Measurements from ENCODE around the gene MICAL3. TPM values are rescaled to one million over a fixed set of nuclear protein-coding genes. Genes with fewer than 3 reads are reported as not detected.
"Not testable (repeated sequence)": the region's sequence is repeated elsewhere in the genome, so short reads cannot be mapped to it uniquely, and the experiment has no call there.

MICAL3 gene
- polyA plus RNA-seq, 3 donors = 24.6 to 46.6 (median 46.0) TPM

DNA sequence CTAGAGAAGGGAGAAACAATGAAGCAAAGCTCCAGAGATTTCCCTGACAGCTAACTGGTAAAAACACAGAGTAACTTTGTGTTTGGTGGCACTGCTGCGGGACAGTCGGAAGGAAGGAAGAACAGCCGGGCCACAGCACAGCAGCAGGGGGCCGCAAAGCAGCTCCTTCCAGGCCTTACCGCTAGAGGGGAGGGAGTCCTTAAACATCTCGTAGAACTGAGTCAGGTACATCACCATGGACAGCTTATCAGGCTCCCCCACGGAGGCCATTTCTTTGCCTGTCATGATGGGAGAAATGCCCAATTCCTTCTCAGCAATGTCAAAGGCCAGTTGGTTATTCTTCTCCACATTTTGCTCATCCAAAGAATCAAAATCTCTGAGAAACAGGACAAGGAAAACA lies 135.5 kb downstream of the MICAL3 start:
- DNase-seq = no peak

DNA sequence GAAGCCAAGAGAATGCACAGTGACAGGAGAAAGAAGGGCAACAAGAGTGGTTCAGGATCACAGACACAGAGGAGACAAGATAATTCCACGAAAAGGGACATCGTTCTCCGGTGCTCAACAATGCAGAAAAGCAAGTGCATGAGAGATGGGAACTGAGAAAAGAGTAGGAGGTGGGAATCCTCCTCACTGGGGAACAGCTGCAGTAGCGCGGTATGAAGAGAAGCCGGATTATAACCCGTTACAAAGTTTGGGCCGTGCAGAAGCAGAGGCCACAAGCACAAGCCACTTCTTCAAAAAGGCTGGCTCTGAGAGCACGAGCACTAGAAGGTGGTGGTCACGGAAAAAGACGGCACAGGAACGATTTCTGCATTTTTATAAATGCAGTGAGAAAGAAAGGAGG lies 135.9 kb downstream of the MICAL3 start:
- DNase-seq = no peak

DNA sequence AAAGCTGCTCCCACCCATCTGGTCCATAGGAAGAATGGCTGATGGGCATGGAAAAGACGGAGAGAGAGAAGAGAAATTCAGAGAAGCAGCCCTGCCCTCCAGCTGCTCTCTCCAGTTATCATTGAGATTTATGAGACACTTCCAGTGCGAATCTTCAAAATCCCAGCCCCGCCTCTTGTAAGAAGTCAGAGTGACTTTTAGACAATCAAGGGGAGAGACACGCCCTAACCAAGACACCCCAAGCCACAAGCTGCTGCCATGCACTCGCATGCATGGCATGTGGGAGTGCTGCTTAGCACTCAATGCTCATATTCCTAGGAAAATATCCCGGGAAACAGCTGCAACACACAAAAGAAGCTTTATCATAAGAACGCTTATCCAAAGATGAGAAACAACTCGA lies 139.5 kb downstream of the MICAL3 start:
- no peak for DNase-seq

DNA sequence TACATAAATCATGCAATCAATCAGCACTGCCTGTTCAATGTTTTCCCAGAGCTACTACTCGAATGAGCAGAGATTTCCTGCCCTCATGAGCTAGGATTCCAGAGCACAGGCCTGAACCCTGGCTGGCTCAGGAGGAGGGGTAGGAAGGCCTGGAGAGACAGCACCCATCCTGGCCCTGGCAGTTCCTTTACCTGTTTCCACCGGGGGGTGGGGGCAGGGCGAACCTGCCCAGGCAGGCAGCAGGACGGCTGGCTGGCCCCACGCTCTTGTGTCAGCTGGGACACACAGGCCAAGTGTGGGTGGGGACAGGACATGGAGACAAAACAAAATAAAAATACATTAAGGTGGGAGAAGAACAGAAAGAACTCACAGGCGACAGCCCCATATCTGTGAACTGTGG lies 140.3 kb downstream of the MICAL3 start:
- no peak for DNase-seq

DNA sequence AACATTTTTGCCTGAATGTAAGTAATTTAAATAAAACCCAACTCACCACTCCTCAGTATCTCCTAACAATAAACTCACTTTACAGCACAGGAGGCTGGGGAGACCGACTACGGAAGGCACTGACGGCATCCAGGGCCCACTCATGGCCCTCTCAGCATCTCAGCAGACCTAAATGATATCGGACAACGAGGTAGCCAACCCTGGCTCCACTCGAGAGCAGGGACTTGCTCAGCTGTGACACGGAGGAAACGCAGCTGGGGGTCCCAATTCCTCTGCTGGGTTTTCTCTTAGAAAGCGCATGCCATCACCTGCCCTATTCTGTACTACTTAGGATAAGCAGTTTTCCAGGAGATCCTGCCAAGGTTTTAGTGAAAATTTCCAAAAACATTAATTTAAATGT lies 141.0 kb downstream of the MICAL3 start:
- DNase-seq = no peak

DNA sequence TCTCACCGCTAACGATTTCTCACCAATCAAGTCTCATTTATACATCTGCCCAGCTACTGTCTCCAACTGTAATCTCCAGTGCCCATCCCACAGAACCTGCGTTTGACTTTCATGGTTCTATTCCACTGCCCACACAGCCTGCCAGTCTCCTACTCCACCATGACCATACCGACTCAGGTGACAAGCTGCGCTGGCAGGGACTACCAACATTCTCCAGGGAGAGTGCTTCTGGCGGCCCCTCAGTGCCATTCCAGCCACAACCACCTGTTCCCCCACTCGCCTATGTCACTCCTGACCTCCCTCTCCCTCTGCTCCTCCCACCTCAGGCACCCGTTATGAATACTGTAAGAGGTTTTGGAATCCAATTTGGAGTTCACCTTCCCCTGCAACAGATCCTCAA lies 141.6 kb downstream of the MICAL3 start:
- DNase-seq = no peak

DNA sequence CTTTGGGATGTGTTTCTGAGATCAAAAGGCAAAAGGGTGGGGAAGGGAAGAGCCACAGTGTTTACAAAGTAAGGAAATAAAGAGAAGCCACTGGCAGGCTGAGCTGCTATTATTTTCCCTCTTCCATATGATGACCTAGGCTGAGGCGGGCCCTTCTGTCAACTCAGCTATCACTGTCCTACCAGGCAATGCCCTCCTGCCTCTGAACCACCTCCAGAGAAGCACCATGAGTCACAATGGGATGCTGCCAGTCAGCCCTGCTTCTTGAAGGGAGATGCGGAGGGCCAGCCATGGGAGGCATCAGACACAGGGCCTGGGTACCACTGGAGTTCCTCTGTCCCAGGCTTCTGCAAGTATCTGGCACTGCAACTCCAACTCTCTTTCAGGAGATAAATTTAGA lies 142.2 kb downstream of the MICAL3 start:
- DNase-seq = no peak

DNA sequence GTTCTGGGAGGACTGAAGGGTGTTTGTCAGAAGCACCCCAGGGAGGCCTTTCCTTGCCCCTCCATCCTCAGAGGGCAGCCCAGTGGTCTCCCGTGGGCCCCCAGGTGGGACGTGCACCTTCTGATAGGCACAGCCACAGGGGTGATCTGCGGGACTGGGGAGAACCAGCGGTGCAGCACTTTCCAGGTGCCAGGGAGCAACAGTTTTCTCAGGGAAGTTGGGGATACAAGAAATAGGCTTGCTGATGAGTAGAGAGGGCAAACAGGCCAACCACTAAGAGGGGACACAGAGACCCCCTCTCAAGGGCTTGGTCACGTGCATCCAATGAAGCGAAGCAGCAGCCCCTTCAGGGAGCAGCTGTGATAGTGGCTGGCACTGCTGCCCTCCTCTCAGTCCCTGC lies 143.0 kb downstream of the MICAL3 start:
- no peak for DNase-seq

DNA sequence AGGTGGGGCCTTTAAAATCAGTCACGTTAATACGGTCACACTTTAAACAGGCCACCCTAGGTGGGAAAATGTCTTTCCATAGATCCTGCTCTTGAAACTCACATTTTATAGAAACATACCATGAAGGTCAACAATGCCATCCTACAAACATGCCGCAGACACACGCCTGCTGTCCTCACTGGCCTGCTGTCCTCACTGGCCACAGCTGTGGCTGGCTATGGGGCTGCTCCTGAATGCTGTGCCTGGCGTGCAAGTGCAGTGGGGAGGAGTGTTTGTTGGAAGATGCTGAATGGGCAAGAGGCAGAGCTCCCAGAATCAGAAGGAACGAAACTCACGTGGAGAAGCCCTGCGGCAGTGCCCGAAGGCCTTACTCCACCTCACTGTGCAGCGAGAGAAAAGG lies 143.9 kb downstream of the MICAL3 start:
- no peak for DNase-seq

DNA sequence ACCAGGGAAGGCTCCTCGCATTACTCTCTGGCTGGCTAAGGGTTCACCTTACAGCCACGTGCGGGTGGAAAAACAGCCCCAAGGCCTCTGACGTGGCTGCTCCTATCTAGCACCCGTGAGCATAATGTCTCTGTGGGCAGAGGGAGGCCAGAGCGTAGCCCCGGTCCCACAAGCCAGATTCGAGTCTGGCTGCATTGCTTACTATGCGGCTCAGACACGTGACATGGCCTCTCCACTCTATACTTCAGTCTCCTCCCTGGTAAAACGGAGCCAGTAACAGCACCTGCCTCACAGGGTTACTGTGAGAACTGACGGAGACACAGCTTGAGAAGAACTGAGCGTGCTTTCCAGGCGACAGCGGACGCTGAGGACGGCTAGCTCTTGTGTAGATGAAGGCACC lies 144.3 kb downstream of the MICAL3 start:
- no peak for DNase-seq

DNA sequence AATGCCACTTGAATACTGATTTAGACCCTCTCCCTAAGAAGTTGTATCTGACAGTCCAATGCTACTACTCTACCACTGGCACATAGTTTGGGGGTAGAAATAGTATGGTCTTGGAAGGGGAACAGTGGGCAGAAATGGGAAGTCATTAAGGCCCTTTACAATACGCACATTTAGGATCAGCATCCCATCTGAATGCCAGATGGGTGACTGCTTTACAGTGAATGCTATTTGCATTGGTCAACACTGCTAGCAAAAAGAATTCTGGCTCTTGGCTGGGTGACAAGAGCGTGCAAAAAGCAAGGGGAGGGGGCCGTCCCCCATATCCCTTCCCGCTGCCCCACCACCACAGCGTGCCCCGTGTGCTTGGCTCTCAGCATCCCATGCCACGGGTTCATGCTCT lies 145.4 kb downstream of the MICAL3 start:
- DNase-seq = no peak

DNA sequence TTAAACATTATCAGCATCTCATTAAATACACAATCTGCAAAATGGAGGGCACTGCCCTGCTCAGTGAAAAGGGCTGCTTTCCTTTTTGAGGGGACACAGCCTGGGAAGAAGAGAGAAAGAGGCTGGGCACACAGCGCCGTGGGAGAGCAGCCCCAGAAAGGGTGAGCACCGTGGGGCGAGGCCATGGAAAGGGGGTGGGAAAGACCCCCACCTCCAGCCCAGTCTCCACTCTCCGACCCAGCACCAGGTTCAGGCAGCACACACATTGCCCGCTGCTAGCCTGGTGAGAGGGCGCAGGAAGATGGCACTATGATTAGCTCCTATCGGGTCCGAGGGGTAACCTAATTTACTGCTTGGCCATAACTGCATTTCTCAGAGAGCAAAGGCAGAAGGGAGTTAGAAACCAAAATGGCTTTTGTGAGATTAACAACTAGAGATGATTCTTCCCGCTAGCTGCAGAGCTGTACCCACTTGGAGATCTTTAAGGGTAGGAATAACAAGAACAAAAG lies 146.1 kb downstream of the MICAL3 start:
- DNase-seq = no peak

DNA sequence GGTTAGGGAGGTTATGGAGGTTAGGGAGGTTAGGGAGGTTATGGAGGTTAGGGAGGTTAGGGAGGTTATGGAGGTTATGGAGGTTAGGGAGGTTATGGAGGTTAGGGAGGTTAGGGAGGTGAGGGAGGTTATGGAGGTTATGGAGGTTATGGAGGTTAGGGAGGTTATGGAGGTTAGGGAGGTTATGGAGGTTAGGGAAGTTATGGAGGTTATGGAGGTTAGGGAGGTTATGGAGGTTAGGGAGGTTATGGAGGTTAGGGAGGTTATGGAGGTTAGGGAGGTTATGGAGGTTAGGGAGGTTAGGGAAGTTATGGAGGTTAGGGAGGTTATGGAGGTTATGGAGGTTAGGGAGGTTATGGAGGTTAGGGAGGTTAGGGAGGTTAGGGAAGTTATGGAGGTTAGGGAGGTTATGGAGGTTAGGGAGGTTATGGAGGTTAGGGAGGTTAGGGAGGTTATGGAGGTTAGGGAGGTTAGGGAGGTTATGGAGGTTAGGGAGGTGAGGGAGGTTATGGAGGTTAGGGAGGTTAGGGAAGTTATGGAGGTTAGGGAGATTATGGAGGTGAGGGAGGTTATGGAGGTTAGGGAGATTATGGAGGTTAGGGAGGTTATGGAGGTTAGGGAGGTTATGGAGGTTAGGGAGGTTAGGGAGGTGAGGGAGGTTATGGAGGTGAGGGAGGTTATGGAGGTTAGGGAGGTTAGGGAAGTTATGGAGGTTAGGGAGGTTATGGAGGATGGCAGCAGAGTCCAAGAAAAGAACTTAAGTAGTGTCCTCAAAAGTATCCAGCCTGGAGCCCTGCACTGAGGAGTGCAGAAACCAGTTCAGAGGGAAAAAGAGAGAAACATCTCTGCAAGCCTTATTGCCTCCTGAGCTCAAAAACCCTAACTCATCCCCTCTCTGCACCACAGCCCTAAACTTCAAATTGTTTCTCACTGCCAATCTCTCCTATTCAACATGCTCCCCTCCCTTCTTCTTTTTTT lies 147.2 kb downstream of the MICAL3 start:
- not testable (repeated sequence) for DNase-seq

DNA sequence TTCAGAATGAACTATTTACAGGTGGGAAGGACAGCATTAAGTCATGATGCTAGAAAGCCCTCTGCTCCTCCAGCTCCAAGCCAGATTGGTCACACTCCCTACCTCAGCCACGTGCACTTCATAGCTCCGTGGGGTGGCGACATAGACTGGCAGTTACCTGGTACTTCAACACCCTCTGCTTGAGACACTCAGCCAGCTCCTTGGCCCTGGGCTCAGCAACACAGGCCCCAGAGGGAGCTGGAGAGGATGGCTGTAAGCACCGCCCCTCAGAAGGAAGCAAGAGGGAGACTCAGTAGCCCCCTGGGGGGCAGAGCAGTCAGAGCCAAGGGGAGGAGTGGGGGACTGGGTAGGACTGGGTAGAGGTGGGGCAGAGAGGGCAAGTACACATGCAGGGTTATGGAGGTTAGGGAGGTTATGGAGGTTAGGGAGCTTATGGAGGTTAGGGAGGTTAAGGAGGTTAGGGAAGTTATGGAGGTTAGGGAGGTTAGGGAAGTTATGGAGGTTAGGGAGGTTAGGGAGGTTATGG lies 148.0 kb downstream of the MICAL3 start:
- no peak for DNase-seq

DNA sequence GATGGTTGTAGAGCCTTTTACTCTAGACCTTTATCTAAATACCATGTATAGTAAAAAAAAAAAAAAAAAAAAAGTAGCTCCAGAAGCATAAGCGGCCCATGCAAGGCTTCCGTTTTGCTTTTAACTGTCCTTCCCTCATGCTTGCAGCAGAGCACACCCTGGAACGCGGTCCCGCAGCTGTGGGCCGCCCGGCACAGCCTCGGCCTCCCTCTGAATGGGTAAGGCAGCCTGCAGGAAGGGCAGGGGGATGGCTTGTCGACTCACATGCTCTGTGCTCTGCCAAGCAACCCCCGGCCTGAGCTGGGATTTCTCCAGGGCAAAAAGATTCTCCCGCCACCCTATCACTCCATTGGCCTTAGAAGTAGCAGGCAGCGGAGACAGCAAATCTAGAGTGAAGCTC lies 148.7 kb downstream of the MICAL3 start:
- DNase-seq = no peak

DNA sequence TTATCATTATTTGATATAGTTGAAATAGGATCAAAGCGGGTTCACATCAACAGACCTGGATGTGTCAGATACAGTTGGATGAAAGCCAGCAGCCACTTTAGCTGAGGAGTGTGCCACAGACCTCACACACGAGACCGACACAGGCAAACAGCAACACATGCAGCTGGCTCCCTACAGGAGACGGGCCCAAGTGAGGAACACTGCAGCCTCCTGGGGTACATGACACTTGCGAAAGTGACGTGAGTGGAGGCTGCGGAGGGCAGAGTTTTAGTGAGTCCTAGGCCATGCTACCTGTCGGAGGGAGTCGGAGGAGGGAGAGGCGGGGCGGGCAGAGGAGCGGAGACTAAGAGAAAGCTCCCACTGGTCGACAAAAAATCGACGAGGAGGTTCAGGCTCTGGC lies 149.2 kb downstream of the MICAL3 start:
- DNase-seq = no peak

DNA sequence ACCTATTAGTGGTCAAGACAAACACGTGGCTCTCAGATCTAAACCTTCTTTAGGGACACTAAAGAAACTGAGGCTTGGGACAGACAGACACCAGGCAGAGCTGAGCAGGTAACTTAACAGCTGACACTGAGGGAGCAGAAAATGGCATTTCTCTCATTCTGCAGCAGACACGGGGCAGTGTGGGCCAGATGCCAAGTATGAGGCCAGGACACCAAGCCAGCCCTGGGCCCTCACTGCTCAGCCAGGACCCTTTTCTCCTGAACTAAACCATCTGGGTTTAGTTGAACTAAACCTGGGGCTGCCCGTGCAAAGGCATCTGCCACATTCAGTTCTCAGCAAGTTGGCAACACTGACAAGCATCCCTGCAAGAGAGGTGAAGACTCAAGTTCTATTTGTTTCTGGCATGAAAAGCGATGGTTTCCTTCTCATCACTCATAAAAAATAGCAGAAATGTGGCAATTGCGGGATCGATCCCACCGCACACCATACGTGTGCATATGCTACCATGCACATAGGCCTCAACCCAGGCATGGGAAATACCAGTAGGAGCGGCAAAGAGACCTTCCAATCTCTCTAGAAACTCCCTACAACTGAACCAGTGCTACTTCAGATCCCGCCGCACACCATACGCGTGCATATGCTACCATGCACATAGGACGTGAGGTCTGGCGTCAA lies 150.0 kb downstream of the MICAL3 start:
- DNase-seq = no peak

DNA sequence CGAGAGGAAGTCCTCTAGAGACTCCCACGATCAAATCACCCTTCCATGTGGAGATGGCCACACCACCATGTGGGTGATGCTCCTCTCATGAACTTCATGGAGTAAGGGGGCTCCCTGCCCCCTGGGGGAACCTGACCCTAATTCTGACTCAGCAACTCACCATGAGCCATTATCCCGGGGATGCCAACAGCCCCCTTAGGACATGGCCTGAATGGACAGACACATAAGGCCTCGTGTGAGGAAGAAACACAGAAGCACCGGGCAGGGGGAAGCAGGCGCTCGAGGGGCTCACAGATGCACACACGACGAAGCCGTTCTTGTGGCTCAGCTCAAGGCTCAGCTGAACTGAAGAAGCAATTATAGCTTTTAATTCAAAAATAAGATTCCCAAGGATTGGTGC lies 150.6 kb downstream of the MICAL3 start:
- no peak for DNase-seq

DNA sequence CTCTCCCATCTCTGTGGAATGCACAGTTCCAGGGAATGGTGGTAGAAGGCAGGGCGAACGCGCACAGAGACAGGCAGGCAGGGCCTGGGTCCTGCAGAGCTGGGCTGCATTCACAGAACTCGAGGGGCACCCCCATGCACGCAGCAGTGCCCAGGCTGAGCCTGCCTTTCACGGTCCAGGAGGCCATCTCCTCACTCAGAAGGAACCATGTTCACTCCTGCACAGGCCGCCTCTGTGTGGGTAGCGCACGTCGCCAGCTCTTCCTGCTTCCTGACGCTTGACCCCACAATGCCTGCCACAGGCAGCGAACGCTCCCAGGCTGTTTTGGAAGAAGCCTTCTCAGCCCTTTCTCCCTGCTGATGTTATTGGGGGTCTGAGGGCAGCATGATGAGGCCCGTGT lies 151.2 kb downstream of the MICAL3 start:
- DNase-seq = no peak

DNA sequence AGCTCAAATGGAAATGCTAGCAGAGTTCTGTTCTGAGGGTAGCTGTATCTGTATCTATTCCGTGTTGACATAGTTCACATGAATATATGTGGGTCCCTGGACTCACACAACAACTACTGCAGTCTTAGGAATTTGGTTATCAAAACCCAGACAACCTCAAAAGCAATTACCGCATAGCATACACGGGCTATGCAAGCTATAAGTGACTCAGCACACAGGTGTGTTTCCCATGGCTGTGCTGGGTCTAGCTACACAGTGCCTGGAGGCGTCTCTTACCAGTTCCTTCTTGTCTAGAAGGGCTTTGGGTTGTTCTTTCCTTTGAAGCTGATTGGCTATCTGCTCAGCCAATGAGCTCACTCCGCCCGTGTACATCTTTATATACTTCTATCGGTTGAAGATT lies 151.9 kb downstream of the MICAL3 start:
- no peak for DNase-seq

DNA sequence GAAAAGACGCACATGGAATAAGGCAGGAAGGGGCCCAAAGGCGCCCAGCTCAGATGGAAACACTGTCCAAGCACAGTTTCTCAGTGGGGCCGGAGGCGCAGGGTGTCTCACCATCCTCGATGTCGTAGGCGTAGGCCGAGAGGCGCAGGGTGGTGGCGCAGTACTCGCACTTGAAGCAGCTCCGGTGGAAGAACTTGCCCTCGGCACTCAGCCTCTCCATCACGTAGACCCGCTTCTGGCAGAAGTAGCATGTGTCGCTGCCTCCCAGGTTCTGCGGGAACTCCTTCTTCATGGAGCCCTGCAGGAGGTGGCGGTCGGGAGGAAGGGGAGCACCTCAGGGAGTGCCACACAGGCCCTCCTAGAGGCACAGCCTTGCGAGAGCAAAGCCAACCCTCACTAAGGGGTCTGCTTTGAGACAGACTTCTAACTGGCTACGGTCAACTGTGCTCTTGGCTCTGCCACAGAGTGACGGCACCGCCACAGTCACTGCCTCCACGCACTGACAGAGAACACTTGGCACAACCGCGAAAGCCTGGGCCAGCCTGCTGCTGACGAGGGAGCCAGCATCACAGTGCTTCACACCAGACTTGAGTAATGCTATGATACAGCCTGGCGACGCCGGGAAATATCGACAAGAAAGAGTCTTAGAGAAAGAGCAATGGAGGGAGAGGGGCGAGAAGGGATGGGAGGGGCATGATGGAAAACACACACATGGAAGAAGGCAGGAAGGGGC lies 152.5 kb downstream of the MICAL3 start:
- DNase-seq = no peak

DNA sequence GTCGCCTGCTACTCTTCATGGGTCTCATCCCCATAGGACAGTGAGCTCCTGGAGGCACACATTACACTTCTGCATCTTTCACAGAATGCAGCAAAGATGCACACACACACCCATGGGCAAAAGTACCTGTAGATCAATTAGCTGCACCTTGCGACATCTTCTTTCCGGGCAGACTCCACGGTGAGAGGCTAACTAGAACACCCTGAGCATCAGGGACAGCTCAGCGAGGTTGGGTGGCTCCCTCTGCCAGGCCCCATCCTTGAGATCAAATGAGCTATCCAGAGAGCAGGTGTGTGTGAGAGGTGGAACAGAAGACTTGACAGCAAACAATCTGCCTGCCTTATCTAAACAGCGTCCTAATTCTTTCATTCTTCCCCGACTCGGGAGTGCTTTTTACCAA lies 154.0 kb downstream of the MICAL3 start:
- DNase-seq = no peak
